GM21367 (cell line): ENCODE measurements around the gene LRRC46.

Source experiments
- ATAC-seq: cut with Tn5 transposase; IDR thresholded peaks from one replicate; pipeline ENCODE4 v1.9.1; 2021; ENCODE audit not compliant: unreplicated experiment

The LRRC46 gene, protein sequence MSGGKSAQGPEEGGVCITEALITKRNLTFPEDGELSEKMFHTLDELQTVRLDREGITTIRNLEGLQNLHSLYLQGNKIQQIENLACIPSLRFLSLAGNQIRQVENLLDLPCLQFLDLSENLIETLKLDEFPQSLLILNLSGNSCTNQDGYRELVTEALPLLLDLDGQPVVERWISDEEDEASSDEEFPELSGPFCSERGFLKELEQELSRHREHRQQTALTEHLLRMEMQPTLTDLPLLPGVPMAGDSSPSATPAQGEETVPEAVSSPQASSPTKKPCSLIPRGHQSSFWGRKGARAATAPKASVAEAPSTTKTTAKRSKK

DNA sequence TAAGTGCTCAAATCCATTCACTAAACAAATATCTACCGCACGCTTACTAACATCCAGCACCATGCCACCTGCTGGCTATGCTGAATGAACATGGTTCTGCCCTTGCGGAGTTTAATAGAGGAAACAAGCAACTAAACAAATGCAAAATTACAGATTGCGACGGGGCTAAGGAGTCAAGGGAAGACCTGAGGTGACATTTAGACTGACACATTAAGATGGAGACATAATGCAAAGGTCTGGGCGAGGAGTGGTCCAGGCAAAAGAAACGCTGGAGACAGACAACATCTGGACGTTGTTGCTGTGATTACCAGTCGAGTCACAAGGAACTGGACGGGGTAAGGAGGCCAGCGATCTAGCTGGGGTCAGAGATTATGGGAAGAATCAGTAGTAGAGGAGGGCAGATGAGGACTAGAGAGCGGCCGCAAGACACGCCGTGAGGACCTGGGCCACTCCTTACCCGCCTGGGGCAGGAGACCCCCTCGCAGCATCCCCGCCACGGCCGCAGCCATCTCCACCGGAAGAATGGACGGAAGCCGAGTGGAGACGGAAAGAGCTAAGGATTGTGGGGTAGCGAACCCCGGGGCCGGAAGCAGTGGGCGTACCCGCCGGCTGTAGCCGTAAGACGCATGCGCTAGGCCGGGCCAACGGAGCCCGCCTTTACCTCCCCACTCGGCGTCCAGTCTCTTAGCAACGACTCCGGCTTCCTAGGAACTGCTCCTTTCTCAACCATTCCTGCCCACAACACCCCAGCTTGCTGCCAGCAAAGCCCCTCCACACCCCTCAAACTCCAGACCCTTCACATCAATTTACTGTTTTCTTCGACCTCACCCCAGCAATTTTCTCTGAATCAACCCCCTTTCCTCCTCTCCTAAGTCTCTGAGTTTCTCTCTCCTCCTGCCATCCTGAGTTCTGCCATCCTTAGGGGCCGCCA, at the start of gene LRRC46, which contains the start of gene MRPL10:
LRRC46 (plus strand) TSS at position 668 of the 931 bp plus-strand sequence. CDS start 320 bp downstream, outside the sequence.
MRPL10 (minus strand) TSS at position 539 of the 931 bp plus-strand sequence; CDS start at position 509, 30 bp downstream.
- peak; percentile 75 for ATAC-seq

DNA sequence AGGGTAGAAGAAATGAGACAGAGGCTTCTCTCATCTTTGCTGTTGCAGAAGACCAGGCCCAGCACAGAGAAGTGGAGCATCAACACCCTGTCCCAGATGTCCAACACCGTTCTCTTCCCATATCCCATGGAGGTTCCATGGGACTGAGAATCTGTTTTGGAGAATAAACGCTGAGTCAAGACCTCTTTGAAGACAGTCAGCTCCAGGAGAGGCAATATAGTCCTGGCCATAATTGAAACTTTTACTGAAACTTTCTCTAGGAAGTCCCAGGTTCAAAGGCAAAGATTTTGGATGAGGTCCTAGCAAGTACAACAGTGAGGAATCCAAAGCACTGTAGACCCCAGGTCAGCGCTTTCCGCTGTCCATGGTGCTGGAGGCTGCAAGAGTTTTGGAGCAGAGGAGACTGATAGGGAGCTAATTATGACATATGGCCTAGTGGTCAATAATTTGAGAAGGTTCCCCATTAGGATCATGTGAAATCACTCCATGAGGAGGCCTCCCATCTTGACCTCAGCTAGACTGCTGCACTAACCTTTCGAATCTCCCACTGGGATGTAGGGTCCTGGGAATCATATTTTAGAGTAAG, 45.8 kb upstream of the LRRC46 start:
- no peak for ATAC-seq

DNA sequence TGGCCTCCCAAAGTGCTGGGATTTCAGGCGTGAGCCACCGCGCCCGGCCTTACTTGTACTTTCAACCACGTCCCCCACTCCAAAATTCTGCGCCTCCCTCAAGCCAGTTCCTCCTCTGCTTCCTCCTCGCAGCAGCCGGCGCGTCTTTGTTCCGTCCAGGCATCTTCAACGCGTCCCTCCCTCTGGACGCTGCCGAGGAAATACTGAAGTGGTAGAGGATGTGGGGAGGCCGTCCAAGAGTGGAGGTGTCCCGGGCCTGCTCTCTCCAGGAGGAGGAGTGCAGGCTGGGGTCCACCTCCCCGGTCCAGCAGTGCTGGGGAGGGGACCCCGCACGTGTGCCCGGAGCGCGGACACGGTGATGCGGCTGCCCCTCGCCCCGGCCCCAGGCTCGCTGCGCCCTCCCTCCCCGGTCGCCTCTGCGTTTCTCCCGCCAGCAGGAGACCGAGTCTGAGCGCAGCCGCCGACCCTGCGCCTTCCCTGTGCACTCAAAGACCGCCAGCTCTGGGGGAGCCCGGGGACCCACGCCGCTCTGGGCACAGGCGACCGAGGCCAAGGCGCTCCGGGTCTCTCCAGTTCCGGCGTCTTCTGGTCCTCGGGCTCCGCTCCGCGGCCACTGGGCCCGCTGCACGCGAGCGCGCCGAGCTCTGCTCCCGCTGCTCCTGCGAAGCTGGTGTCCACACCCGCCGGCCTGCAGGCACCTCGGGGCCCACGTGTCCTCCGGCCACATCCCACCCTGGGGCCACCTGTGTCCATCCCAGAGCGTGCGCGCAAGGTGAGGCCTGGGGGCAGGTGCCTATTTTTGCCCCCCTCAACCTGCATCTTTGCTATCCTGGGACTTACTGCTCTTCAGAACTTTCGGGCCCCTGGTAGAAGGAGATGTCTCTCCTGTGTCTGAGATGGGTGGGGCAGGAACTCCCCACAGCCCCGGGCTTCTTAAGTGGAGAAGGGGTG, 41.6 kb upstream of the LRRC46 start:
- ATAC-seq, result no peak

DNA sequence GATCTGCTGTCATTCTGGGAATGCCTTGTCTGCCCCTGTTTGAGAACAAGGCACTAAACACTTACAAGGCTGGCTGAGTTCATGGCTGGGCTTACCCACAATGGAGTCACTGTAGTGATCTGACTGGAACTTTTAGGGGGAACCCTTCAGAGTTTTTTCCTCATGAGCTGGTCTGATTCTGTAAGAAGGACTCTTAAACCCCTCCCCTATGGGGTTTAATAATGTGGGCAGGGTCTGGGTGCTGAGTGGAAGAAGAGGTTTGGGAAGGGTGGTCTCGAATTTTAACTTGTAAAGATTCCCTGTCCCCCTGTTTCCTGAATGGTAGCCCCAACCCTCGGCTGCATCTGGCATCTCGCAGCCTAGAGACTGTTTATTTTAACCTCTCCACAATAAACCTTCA, 40.4 kb upstream of the LRRC46 start:
- no peak for ATAC-seq

DNA sequence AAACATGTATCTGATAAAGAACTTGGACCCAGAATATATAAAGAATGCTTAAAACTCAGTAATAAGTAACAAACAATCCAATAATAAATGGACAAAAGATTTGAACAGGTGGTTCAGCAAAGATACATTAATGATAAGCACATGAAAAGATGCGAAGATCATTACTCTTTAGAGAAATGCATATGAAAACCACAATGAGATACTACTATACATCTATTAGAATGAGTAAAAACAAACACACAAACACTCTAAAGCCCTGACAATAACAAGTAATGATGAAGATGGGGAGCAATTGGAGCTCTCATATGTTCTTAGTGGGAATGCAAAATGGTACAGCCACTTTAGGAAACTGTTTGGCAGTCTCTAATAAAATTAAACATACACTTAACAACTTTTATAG, 39.0 kb upstream of the LRRC46 start:
- ATAC-seq, result no peak

DNA sequence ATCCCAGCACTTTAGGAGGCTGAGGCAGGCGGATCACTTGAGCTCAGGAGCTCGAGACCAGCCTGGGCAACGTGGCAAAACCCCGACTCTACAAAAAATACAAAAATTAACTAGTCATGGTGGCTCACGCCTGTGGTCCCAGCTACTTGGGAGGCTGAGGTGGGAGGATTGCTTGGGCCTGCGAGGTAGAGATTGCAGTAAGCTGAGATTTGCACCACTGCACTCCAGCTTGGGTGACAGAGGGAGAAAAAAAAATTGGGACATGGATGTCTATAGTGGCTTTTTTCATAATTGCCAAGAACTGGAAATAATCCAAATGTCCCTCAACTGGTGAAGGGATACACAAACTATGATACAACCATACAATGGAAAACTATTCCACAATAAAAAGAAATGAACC, 38.5 kb upstream of the LRRC46 start:
- no peak for ATAC-seq

DNA sequence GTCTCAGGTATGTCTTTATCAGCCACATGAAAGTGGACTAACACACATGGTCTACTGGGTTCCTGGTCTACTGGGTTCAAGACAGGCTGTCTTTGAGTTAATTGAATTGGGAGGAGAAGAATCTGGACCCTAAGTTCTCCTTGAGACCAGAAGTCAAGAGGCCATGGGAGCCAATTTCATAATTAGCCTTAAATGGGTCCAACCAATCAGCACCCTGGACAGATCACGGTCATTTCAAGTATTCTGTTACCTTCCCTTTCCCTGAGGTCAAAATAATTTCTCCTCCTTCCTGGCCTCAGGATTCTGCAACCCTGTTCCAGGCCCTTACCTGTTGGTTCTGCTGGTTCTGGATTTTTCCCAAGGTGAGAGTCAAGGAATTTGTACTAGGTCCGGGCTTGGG, 33.7 kb upstream of the LRRC46 start:
- ATAC-seq, result no peak

DNA sequence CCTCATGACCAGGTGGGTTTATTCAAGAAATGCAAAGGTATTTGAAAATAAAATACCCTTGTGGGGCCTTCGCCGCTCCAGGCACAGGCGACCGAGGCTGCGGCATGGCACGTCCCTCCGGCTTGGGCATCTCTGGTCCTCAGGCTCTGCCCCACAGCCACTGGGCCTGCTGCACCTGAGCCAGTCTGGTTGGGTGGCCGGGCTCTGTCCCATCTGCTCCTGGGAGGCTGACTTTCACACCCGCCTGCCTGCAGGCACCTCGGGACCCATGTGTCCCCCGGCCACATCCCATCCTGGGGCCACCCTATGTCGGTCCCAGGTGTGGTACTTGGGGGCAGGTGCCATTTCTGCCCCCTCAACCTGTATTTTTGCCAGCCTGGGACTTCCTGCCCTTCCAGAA, 30.8 kb upstream of the LRRC46 start:
- no peak for ATAC-seq

DNA sequence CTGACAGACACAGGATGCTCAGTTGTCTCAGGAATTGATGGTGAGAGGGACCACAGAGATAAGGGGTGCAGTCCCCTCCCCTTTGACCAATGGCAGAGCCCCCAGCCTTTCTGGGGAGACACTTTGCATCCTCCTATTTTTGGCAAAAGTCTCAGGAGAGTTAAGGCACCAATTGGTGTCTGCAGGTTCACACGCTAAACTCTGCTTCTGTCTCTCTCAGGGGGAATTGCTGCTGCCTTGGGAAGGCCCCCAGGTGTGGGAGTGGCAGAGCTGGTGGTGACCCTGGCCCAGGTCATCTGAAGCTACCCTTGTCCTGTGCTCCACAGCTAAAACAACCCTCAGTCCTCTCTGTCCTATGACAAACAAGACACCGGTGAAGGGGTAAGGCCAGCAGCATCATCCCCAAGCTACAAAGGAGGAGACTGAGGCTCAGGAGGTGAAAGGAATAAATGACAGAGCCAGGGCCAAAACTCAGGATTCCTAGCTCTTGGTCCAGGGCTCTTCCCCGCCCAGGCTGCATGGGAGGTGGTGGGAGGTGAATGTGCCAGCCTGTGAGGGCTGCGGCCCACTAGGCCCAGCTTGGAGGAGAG, 30.2 kb upstream of the LRRC46 start:
- no peak for ATAC-seq

DNA sequence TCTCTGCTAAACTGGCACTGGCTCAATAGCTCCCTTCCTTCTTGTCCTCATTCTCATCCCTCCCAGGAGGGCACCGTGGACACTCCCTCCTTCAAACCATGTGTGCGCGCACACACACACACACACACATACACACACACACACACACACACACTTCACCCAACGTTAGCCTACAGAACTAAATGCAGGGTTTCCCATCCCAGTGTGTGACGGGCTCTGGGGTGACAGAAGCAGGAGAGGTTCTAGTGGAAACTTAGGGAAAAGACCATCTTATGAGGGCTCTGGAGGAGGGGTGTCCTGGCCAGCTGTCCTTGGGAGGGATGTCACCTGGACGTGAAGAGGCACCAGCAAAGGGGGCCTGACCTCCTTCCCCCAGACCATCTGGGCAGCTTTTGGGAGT, 29.6 kb upstream of the LRRC46 start:
- no peak for ATAC-seq

DNA sequence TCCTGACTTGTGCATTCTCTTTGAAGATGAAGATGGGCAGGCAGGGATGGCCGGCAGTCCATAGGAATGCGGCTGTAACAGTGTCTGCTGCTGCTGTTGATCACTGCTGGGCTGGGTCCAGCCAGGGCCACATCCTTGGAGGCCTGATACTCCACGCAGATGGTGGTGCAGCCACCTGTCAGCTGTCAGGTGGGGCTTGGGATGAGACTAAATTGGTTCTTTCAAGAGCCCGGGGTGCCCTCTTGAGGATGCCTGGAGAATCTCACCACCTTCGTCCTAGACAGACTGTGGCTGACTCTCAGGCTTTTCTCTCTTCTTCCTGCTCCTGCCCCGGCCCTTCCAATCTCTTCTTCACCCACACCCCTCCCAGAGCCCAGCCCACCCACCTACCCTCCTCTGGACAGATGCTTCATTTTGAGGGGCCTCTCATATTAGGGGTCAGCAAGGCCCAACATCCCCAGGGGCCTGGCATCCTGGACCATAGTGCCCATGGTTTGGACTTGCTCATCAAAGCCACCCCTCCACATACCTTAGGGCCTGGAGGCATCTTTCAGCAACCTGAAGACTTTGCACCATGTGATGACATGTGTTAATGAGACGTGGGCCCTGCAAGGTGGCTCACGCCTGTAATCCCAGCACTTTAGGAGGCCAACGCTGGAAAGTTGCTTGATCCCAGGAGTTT, 29.0 kb upstream of the LRRC46 start:
- no peak for ATAC-seq

DNA sequence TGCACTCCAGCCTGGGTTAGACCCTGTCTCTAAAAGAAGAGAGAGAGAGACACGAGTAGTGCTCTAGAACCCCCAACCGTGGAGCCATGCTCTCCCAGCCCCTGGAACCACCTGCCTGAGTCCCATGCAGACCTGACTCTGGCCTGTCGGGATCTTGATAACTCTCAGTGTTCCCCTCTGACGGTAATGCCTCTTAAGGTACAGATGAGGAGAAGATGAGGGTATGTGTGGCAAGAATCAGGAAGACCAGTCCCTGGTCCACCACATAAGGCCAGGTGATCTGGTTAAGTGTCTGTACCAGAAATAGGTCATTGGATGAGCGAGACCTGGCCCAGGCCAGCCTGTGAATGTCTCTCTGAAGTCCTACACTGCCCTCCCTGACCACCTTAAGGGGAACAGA, 28.3 kb upstream of the LRRC46 start:
- no peak for ATAC-seq

DNA sequence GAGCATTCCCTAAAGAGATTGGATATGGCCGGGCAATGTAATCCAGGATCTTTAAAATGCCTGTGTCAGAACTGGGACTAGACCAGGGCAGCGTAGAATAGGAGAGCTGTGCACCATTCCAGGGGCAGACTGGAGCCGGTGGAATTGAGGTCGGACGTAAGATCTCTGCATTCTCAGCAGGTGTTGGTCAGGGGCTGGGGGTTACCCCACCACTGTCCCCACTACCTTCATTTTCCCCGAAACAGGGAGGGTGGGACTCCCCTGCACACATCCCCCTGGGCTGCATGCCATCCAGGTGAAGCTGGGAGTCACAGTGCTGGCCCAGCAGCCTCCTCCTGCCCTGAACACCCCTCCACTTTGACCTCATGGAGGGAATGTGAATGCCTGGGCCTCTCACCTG, 27.7 kb upstream of the LRRC46 start:
- ATAC-seq, result no peak

DNA sequence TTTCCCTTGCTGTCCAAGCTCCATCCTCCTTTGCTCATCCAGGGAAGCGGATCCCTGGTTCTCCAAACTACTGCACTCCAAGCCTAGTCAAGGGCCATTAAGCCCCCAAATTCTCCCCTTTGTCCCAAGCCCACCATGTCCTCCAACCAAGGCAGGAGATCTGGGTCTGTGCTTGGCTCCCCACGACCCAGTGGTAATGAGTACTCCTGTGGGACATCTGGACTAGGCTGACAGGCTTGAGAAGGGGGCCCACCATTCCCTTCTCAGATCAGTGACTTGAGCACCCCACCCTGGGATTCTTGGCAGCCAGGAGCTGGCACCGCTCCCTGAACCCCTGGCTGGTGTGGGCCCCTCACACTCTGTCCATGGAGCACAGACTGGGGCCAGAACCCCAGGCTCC, 27.0 kb upstream of the LRRC46 start:
- ATAC-seq, result no peak

DNA sequence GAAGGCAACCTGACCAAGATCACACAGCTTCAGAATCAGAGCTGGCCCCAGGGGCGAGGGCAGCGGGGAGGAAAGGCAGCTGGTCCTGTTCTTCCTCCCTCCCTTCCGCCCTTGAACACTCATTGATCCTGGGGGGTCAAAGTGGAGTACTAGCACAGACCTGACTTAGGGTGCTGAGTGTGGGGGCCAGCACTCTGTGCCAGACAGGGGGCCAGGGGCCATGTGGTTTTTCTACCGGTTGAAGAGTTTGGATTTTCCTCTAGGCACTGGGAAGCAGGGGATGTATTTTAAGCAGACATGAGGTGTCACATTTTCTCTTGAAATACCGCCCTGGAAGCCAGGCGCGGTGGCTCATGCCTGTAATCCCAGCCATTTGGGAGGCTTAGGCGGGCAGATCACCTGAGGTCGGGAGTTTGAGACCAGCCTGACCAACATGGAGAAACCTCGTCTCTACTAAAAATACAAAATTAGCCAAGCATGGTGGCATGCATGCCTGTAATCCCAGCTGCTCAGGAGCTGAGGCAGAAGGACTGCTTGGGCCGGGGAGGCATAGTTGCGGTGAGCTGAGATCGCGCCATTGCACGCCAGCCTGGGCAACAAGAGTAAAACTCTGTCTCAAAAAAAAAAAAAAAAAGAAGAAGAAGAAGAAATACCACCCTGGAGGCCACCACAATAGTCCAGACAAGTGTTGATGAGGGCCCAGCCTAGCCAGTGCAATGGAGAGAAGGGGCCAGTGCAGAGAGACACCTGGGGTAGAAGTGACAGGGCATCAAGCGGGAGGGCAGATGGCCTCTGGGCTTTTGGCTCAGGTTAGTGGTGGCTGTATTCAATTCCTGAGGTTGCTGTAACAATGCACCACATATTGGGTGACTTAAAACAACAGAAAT, 25.2 kb upstream of the LRRC46 start:
- ATAC-seq, result no peak

DNA sequence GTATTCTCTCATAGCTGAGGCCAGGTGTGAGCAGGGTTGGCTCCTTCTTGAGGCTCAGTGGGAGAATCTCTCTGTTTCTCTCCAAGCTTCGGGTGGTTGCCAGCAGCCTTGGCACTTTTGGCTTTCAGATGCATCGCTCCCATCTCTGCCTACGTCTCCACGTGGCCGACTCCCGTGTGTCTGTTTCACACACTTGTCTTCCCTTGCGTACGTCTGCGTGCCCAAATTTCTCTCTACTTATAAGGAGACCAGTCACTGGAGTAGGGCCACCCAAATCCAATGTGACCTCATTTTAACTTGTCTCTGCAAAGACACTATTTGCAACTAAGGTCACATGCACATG, 24.6 kb upstream of the LRRC46 start:
- ATAC-seq, result no peak

DNA sequence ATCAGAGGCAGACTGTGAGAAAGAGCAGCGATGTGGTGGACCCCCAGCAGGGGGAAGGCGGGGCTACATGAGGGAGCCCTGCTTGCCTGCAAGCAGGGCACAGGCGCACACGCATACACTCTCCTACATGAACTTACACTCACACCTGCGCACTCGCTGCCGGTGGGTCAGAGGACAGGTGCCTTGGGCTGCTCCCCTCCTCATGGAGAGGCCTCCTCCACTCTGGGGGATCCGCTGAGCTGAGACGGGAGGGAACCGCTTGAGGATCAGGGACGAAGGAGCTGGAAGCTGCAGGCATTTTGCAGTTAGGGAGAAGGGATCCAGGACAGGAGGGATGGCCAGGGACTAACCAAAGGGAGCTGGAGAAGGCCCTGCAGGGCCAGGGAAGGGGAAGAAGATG, 24.0 kb upstream of the LRRC46 start:
- ATAC-seq, result no peak

DNA sequence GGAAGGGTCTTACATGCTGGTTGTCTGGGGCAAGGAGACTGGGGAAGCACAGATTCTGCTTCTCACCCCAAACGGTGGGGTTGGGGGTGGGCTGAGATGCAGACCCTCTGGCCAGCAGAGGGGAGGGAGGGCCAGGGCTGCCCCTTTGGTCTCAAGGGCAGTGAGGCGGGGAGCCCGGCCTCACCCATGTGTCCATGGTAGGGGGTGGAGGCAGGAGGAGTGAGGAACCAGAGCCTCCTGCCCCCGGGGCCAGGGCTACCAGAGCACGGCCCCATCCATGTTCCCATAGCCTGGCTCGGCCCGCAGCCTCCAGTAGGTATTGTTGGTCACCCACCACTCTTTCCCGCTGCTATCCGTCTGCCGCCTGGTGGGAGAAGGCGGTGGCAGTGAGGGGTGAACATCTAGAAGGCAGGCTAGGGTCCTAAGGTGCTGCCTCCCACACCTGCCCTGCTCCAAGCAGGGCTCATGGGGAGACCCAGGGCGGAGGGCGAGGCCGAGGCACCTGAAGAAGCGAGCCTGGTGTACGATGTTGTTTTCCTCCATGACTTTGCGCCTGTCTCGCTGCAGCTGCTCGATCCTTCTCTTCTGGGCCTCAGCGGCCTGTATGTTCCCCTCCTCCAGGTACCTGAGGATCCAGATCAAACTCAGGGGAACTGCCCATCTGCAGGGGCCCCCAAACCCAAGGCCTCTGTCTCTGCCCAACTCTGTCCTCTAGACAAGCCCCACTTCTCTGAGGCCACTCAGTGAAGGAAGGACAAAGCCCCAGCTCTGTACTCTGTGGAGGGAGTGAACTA, 23.2 kb upstream of the LRRC46 start:
- no peak for ATAC-seq
